Heart right ventricle (tissue), 16 donors: Measurements from ENCODE around the gene SFT2D2. TPM values are rescaled to one million over a fixed set of nuclear protein-coding genes. Genes with fewer than 3 reads are reported as not detected.

ENCODE experiments used
- ATAC-seq, 8 donors: fragments of 200-7000 bp; cut with Tn5 transposase; one replicate each; pipeline ENCODE4 v1.9.1; 2020; ENCODE audit warnings: mild to moderate bottlenecking in 8 of 8, moderate library complexity in 8 of 8, moderate number of reproducible peaks in 1 of 8
- DNase-seq, 2 donors: peaks; one replicate each; pipeline ENCODE4 v3.0.0-alpha.2; 2020
- H3K27ac ChIP-seq, 10 donors: fragments of 200-600 bp; sonication (generic) in 2 of 10; one replicate each; pipeline versions ENCODE4 v1.5.0 to v1.8.0; 2020 to 2022; ENCODE audit warnings: mild to moderate bottlenecking in 3 of 10
- H3K27me3 ChIP-seq, 7 donors: fragments of 200-600 bp; one replicate each; pipeline ENCODE4 v1.8.0; 2021 to 2022; ENCODE audit warnings: mild to moderate bottlenecking in 2 of 7
- H3K36me3 ChIP-seq, 9 donors: fragments of 200-600 bp; sonication (generic) in 1 of 9; one replicate each; pipeline versions ENCODE4 v1.5.0 to v1.8.0; 2020 to 2022; ENCODE audit warnings: mild to moderate bottlenecking in 2 of 9
- H3K4me1 ChIP-seq, 9 donors: fragments of 200-600 bp; sonication (generic) in 1 of 9; one replicate each; pipeline versions ENCODE4 v1.5.0 to v1.8.0; 2020 to 2022; ENCODE audit warnings: mild to moderate bottlenecking in 4 of 9
- H3K4me3 ChIP-seq, 10 donors: fragments of 200-600 bp; sonication (generic) in 2 of 10; one replicate each; pipeline versions ENCODE4 v1.5.0 to v1.8.0; 2020 to 2022; ENCODE audit warnings: mild to moderate bottlenecking in 7 of 10, moderate library complexity in 2 of 10
- H3K9me3 ChIP-seq, 11 donors: fragments of 200-600 bp in 10 of 11; sonication (generic) in 2 of 11; one replicate each; pipeline versions ENCODE4 v1.5.0 to v1.8.0; 2013 to 2022; ENCODE audit warnings: mild to moderate bottlenecking in 2 of 11, control low read depth in 1 of 11, moderate library complexity in 1 of 11
- WGBS, 2 donors: extraction: QIAGEN DNeasy Blood & Tissue Kit; methylation state at CpG; one replicate each; pipeline ENCODE4 v1.1.7; 2013; ENCODE audit warnings: inconsistent platforms in 1 of 2; 5-methylcytosine and 5-hydroxymethylcytosine counted together
- intact Hi-C, 10 donors: fragments of 100-400 bp; cut with DNase I; formaldehyde crosslinking; loops; one replicate each; pipeline versions ENCODE4 v1.11.1 to v1.14.2; 2022
- polyA plus RNA-seq, 2 donors: library from polyadenylated mRNA; stranded (reverse); fragments of 200-250 nt; gene quantifications; one replicate each; pipeline ENCODE4 v1.2.3, GENCODE V29; 2013
- total RNA-seq, 10 donors: library from RNA; stranded (reverse); fragmentation: NEBNext Ultra II Directional in 3 of 10; extraction: Animal tissue kit (Norgen Biotek cat#: 25700) in 3 of 10; gene quantifications; one replicate each; pipeline versions ENCODE4 v1.2.1 to v1.2.4, GENCODE V29; 2021 to 2023
- TF ChIP-seq, protein P1 (sequence below), 9 donors: fragments of 200-600 bp; sonication (generic) in 2 of 9; IDR thresholded peaks; one replicate each; pipeline versions ENCODE4 v1.5.0 to v1.8.0; 2021 to 2022; ENCODE audit warnings: antibody characterized with exemption in 9 of 9, mild to moderate bottlenecking in 5 of 9, moderate library complexity in 1 of 9
- donor health status: Arrhythmogenic right ventricular cardiomyopathy.
- donor health status: ischemic (EF 13 %, LVEDD 7.1; RV severe dilation, severe dysfunction).
- donor health status: healthy with polysubstance abuse.
- donor health status: DM: no; HTN: yes; CAD: no.
- donor health status: DM: no; HTN: no; CAD: no.
- donor health status: ischemic (EF 25% LVEDD 6.9; RV normal size, moderate dysfunction).
- donor health status: ischemic (EF 25% LVEDD 5.7; RV mildly dilated, moderate dysfunction).
- donor health status: healthy.
- donor health status: DM: yes; HTN: yes; CAD: no.
- donor health status: Ischemic cardiomyopathy.
- donor health status: ischemic (EF 35%, LVEDD 5.7; RV mildly dilated, moderate dysfunction).
- donor health status: nonischemic (EF 11% LVEDD 7.7; RV severe dilation, severe dysfunction).
- donor health status: DM: yes; HTN: yes; CAD: no.
- donor health status: PGD.
- donor health status: ischemic (EF 29% LVEDD 5.4; RV normal size, mild dysfunction).
- donor health status: nonischemic (EF 23%, LVEDD 6.1; RV moderate dilation, normal function).

Gene SFT2D2
- total and polyA plus RNA-seq, 12 donors, result 2.8 to 34.8 (median 15.9) TPM

DNA sequence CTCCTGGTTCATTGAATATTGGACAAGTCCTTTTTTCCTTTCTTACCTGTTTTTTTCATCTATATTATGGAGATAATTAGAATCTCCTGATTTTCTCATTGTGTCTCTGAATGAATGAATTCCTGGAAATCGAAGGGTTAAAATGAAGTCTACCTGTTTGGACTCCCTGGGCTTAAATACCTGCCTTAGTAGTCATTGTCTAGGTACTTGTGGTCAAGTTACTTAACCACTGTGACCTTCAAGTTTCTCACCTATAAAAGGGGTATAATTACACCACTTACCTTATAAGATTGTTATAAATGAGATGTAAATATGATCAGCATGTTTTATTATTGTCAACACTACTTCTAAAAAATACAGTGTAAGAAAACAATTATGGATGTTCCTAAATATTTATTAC lies 45.8 kb downstream of the SFT2D2 start:
- H3K4me3 ChIP-seq, result no peak overlapping the region
- no peak overlapping the region for H3K27ac ChIP-seq
- H3K4me1 ChIP-seq, result peaks cover 0 to 4% (median 0%) of the 10 kb centered on the region in 9 donors
- peaks cover 0 to 3% (median 0%) of the 10 kb centered on the region in 11 donors for H3K9me3 ChIP-seq
- TF ChIP-seq, protein P1, sequence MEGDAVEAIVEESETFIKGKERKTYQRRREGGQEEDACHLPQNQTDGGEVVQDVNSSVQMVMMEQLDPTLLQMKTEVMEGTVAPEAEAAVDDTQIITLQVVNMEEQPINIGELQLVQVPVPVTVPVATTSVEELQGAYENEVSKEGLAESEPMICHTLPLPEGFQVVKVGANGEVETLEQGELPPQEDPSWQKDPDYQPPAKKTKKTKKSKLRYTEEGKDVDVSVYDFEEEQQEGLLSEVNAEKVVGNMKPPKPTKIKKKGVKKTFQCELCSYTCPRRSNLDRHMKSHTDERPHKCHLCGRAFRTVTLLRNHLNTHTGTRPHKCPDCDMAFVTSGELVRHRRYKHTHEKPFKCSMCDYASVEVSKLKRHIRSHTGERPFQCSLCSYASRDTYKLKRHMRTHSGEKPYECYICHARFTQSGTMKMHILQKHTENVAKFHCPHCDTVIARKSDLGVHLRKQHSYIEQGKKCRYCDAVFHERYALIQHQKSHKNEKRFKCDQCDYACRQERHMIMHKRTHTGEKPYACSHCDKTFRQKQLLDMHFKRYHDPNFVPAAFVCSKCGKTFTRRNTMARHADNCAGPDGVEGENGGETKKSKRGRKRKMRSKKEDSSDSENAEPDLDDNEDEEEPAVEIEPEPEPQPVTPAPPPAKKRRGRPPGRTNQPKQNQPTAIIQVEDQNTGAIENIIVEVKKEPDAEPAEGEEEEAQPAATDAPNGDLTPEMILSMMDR (IDR thresholded peaks at IDR 0.05), result no peak
- H3K36me3 ChIP-seq, result no peaks in the 10 kb centered on the region
- DNase-seq, result no peak
- WGBS, 2 donors, result 82 to 94% methylated on average over 1 of the region's 1 CpG
- no peaks in the 10 kb centered on the region for H3K27me3 ChIP-seq
- intact Hi-C loops, result no loop called here
- ATAC-seq, result no peak

DNA sequence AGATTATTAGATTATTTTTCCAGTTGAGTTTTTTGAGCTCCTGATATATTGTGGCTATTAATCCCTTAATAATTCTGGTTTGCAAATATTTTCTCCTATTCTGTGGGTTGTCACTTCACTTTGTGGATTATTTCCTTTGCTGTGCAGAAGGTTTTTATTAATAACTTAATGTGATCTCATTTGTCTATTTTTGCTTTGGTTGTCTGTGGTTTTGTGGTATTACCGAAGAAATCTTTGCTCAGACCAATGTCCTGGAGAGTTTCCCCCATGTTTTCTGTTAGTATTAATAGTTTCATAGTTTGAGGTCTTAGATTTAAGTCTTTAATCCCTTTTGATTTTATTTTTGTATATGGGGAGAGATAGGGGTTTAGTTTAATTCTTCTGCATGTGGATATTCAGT lies 47.8 kb downstream of the SFT2D2 start:
- DNase-seq (no peak), ATAC-seq (no peak)
- TF ChIP-seq, protein P1 (IDR thresholded peaks at IDR 0.05), result no peak
- Histone ChIP-seq H3K27ac (no peak overlapping the region), H3K27me3 (no peaks in the 10 kb centered on the region), H3K9me3 (peaks cover 0 to 15% (median 7%) of the 10 kb centered on the region in 11 donors), H3K4me3 (no peak overlapping the region), H3K4me1 (peaks cover 0 to 4% (median 0%) of the 10 kb centered on the region in 9 donors), H3K36me3 (no peaks in the 10 kb centered on the region)
- intact Hi-C loops, result no loop called here
- WGBS, 2 donors, result 74 to 82% methylated on average over 1 of the region's 1 CpG

DNA sequence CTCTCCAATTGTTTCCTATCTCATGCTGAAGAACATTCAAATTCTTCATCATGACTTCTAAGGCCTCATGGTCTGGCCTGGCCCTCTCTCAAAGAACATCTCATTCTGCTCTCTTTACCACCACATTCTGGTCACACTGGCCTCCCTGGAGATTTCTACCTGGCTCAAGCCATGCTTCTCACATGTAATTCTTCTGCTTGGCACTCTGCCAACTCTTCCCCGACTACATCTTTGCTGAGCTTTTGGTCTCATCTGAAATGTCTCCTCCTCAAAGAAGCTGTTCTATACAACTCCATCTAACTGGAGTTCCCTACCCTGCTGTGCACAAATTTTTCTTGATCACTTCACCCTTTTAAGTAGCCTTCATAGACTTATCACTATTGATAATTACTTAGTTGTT lies 53.4 kb downstream of the SFT2D2 start:
- Histone ChIP-seq H3K4me3 (no peak overlapping the region), H3K27me3 (no peaks in the 10 kb centered on the region), H3K9me3 (peaks cover 0 to 15% (median 7%) of the 10 kb centered on the region in 11 donors), H3K36me3 (no peaks in the 10 kb centered on the region), H3K4me1 (no peaks in the 10 kb centered on the region), H3K27ac (no peak overlapping the region)
- ATAC-seq (no peak), DNase-seq (no peak)
- TF ChIP-seq, protein P1 (IDR thresholded peaks at IDR 0.05), result no peak
- intact Hi-C loops, result no loop called here
- 78 to 82% methylated on average over 1 of the region's 1 CpG for WGBS, 2 donors

DNA sequence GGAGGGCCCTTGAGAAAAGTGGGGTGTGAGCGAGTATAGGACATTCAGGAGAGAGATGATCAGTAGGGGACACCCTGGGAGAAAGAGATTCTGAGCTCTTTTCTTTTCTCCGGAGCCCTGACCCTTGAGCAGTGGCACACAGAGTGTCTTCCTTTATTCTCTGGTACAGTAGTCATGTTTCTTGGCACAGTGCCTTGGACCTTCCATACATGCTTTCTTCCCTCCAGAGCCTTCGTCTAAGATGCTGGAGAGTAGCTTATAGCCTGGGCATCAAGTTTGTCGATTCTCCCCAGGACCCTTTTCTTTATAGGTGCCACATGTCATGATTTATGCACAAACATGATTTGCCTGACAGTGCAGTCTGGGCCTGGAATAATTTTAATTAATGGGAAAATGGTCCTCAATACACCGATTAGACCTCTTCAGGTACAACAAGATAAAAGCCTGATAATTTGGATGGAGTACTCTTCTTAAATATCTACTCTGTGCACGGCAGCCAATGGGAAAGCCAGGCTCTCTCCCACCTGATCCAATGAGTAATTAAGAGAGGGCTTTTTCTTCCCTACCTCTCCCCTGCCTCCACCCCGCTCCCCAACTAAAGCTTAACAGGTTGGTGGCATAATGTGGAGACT lies 54.6 kb downstream of the SFT2D2 start, which contains the start of gene TBX19:
TSS of gene TBX19 (plus strand) at position 582 of the 632 bp plus-strand sequence. CDS start 214 bp downstream, outside the sequence.
- no peak for DNase-seq

More for the DNA sequence above, 54.6 kb downstream of the SFT2D2 start, which contains the start of gene TBX19:
- peaks cover 0 to 15% (median 7%) of the 10 kb centered on the region in 11 donors for H3K9me3 ChIP-seq
- no peaks in the 10 kb centered on the region for H3K4me1 ChIP-seq
- no peak within 1 kb of the TSS for H3K27ac ChIP-seq
- no peak for ATAC-seq
- H3K27me3 ChIP-seq, result no peaks in the 10 kb centered on the region
- TF ChIP-seq, protein P1 (IDR thresholded peaks at IDR 0.05), result no peak
- intact Hi-C loops, result loop anchor here in 1 of 10 donors (2.0 kb wide), 1 partner anchor 28 kb away; no protein-coding TSS in a partner anchor
- 86 to 93% methylated on average over 7 of the region's 7 CpGs for WGBS, 2 donors
- H3K36me3 ChIP-seq, result no peaks in the 10 kb centered on the region
- no peak within 1 kb of the TSS for H3K4me3 ChIP-seq
